Measurements from ENCODE around the gene SMC6.

GRCh38 chr2:17648581-17648980 lies 105.0 kb downstream of the SMC6 start:
- no peak for TF ChIP-seq POLR2AphosphoS5 (IDR thresholded peaks at IDR 0.05)
- TF ChIP-seq, protein P1, sequence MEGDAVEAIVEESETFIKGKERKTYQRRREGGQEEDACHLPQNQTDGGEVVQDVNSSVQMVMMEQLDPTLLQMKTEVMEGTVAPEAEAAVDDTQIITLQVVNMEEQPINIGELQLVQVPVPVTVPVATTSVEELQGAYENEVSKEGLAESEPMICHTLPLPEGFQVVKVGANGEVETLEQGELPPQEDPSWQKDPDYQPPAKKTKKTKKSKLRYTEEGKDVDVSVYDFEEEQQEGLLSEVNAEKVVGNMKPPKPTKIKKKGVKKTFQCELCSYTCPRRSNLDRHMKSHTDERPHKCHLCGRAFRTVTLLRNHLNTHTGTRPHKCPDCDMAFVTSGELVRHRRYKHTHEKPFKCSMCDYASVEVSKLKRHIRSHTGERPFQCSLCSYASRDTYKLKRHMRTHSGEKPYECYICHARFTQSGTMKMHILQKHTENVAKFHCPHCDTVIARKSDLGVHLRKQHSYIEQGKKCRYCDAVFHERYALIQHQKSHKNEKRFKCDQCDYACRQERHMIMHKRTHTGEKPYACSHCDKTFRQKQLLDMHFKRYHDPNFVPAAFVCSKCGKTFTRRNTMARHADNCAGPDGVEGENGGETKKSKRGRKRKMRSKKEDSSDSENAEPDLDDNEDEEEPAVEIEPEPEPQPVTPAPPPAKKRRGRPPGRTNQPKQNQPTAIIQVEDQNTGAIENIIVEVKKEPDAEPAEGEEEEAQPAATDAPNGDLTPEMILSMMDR (IDR thresholded peaks at IDR 0.05; ENCODE audit: poor library complexity, severe bottlenecking): no peak
- no peak for TF ChIP-seq EZH2 (IDR thresholded peaks at IDR 0.05; ENCODE audit: borderline replicate concordance, insufficient read depth, low read length, poor library complexity, severe bottlenecking)
- TF ChIP-seq, protein P2, sequence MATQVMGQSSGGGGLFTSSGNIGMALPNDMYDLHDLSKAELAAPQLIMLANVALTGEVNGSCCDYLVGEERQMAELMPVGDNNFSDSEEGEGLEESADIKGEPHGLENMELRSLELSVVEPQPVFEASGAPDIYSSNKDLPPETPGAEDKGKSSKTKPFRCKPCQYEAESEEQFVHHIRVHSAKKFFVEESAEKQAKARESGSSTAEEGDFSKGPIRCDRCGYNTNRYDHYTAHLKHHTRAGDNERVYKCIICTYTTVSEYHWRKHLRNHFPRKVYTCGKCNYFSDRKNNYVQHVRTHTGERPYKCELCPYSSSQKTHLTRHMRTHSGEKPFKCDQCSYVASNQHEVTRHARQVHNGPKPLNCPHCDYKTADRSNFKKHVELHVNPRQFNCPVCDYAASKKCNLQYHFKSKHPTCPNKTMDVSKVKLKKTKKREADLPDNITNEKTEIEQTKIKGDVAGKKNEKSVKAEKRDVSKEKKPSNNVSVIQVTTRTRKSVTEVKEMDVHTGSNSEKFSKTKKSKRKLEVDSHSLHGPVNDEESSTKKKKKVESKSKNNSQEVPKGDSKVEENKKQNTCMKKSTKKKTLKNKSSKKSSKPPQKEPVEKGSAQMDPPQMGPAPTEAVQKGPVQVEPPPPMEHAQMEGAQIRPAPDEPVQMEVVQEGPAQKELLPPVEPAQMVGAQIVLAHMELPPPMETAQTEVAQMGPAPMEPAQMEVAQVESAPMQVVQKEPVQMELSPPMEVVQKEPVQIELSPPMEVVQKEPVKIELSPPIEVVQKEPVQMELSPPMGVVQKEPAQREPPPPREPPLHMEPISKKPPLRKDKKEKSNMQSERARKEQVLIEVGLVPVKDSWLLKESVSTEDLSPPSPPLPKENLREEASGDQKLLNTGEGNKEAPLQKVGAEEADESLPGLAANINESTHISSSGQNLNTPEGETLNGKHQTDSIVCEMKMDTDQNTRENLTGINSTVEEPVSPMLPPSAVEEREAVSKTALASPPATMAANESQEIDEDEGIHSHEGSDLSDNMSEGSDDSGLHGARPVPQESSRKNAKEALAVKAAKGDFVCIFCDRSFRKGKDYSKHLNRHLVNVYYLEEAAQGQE (IDR thresholded peaks at IDR 0.05; ENCODE audit: borderline replicate concordance): no peak
- TF ChIP-seq TAF1 (IDR thresholded peaks at IDR 0.05; ENCODE audit: low read depth): no peak
- no peak for TF ChIP-seq MXI1 (conservative IDR thresholded peaks at IDR 0.05; ENCODE audit: poor library complexity, severe bottlenecking)
- no peak for TF ChIP-seq SMC3 (conservative IDR thresholded peaks at IDR 0.05; ENCODE audit: poor library complexity)
- no peak for TF ChIP-seq RAD21 (conservative IDR thresholded peaks at IDR 0.05)

Measured in neural cell (in vitro differentiated cells).